Mucosa of descending colon (tissue), 3 donors: ENCODE results near the gene SLC18A2. TPM values are rescaled to one million over a fixed set of nuclear protein-coding genes. Genes with fewer than 3 reads are reported as not detected.
"Not testable (repeated sequence)": the region's sequence is repeated elsewhere in the genome, so short reads cannot be mapped to it uniquely, and the experiment has no call there.

ENCODE experiments used
- ATAC-seq: fragments of 200-7000 bp; cut with Tn5 transposase; one replicate; pipeline ENCODE4 v1.9.1; 2020; ENCODE audit warnings: mild to moderate bottlenecking, moderate library complexity
- DNase-seq, 3 donors: peaks; one replicate each; pipeline ENCODE4 v3.0.0-alpha.2; 2020
- H3K36me3 ChIP-seq: fragments of 200-600 bp; one replicate; pipeline ENCODE4 v1.8.0; 2021; ENCODE audit warnings: low read depth, mild to moderate bottlenecking
- H3K4me1 ChIP-seq: fragments of 200-600 bp; one replicate; pipeline ENCODE4 v1.8.0; 2021; ENCODE audit warnings: low read depth, mild to moderate bottlenecking
- H3K4me3 ChIP-seq: fragments of 200-600 bp; one replicate; pipeline ENCODE4 v1.8.0; 2021; ENCODE audit warnings: mild to moderate bottlenecking
- H3K9me3 ChIP-seq: fragments of 200-600 bp; one replicate; pipeline ENCODE4 v1.8.0; 2021; ENCODE audit warnings: mild to moderate bottlenecking
- CTCF ChIP-seq: fragments of 200-600 bp; IDR thresholded peaks from one replicate; pipeline ENCODE4 v1.8.0; 2022; ENCODE audit warnings: antibody characterized with exemption, mild to moderate bottlenecking
- intact Hi-C, 2 donors: fragments of 100-400 bp; cut with DNase I in 1 of 2; cut with micrococcal nuclease in 1 of 2; formaldehyde crosslinking; loops; one replicate each; pipeline versions ENCODE4 v1.11.0 to v1.11.1; 2022; cut with DNase I, micrococcal nuclease
- total RNA-seq, 3 donors: library from RNA; stranded (reverse); fragmentation: NEBNext Ultra II Directional in 2 of 3; extraction: Animal tissue kit (Norgen Biotek cat#: 25700) in 2 of 3; gene quantifications; one replicate each; pipeline versions ENCODE4 v1.2.1 to v1.2.4, GENCODE V29; 2021 to 2023
- donor health status: DM: no; HTN: no; CAD: no; lungs with moderate emphysema.
- donor health status: DM: no; HTN: no; CAD: no.
- donor health status: DM: no; HTN: yes; CAD: no.

SLC18A2 gene
- total RNA-seq, 3 donors from 2014 or later: 0.29 to 1.9 (median 1.6) TPM

GRCh38 chr10:117273980-117274379 is 33.1 kb downstream of the SLC18A2 start:
- Histone ChIP-seq H3K36me3 (no peaks in the 10 kb centered on the region), H3K4me1 (no peaks in the 10 kb centered on the region), H3K4me3 (no peak overlapping the region), H3K9me3 (no peaks in the 10 kb centered on the region)
- intact Hi-C loops: no loop called here
- ATAC-seq (no peak), DNase-seq (no peak)
- TF ChIP-seq CTCF: no peak

- Histone ChIP-seq H3K4me1 (no peaks in the 10 kb centered on the region), H3K36me3 (no peaks in the 10 kb centered on the region), H3K4me3 (no peak overlapping the region), H3K9me3 (no peaks in the 10 kb centered on the region)
- ATAC-seq (no peak), DNase-seq (no peak)
- TF ChIP-seq CTCF: no peak
- intact Hi-C loops: no loop called here
Observed at GRCh38 chr10:117274509-117274908, 33.6 kb downstream of the SLC18A2 start.

- intact Hi-C loops: no loop called here
- Histone ChIP-seq H3K36me3 (no peaks in the 10 kb centered on the region), H3K4me1 (no peaks in the 10 kb centered on the region), H3K9me3 (no peaks in the 10 kb centered on the region), H3K4me3 (no peak overlapping the region)
- no peak for DNase-seq
- TF ChIP-seq CTCF: no peak
- no peak for ATAC-seq
Observed at GRCh38 chr10:117275121-117275520, 34.2 kb downstream of the SLC18A2 start.

GRCh38 chr10:117277675-117278074 is 36.8 kb downstream of the SLC18A2 start:
- H3K9me3 ChIP-seq: no peaks in the 10 kb centered on the region
- no peaks in the 10 kb centered on the region for H3K4me1 ChIP-seq
- ATAC-seq (no peak), DNase-seq (no peak)
- no peak for TF ChIP-seq CTCF
- no peaks in the 10 kb centered on the region for H3K36me3 ChIP-seq
- intact Hi-C loops: no loop called here
- H3K4me3 ChIP-seq: no peak overlapping the region

GRCh38 chr10:117284716-117285494 is 44.0 kb downstream of the SLC18A2 start:
- no peaks in the 10 kb centered on the region for H3K4me1 ChIP-seq
- no peak for TF ChIP-seq CTCF
- DNase-seq: no peak
- intact Hi-C loops: no loop called here
- H3K4me3 ChIP-seq: no peak overlapping the region
- H3K9me3 ChIP-seq: no peaks in the 10 kb centered on the region
- no peaks in the 10 kb centered on the region for H3K36me3 ChIP-seq
- ATAC-seq: no peak

- intact Hi-C loops, ATAC-seq, H3K36me3 ChIP-seq, DNase-seq, H3K9me3 ChIP-seq, H3K4me1 ChIP-seq, H3K4me3 ChIP-seq: not testable (repeated sequence)
Observed at GRCh38 chr10:117290872-117291271, 50.0 kb downstream of the SLC18A2 start.
